Ishikawa (cell line): Measurements from ENCODE around the gene VEPH1.

Experiments used
- CEBPB ChIP-seq: IDR thresholded peaks from 2 replicates; pipeline ENCODE4 v1.6.1; 2012
- EGR1 ChIP-seq: IDR thresholded peaks from 2 replicates; pipeline ENCODE4 v1.6.1; 2012
- EP300 ChIP-seq: IDR thresholded peaks from 2 replicates; pipeline ENCODE4 v1.6.1; 2012; ENCODE audit warnings: borderline replicate concordance
- MAX ChIP-seq: IDR thresholded peaks from 2 replicates; pipeline ENCODE4 v1.6.1; 2012
- RAD21 ChIP-seq: IDR thresholded peaks from 2 replicates; pipeline ENCODE4 v1.6.1; 2012; ENCODE audit warnings: low read depth
- TCF12 ChIP-seq: IDR thresholded peaks from 2 replicates; pipeline ENCODE4 v1.6.1; 2012; ENCODE audit warnings: low read depth
- YY1 ChIP-seq: IDR thresholded peaks from 2 replicates; pipeline ENCODE4 v1.6.1; 2012; ENCODE audit warnings: low read depth

GRCh38 chr3:157508461-157508860 is 5.2 kb upstream of the VEPH1 start:
- no peak for TF ChIP-seq CEBPB
- no peak for TF ChIP-seq MAX
- TF ChIP-seq TCF12 = no peak
- no peak for TF ChIP-seq EGR1
- TF ChIP-seq EP300 = no peak
- no peak for TF ChIP-seq YY1
- no peak for TF ChIP-seq RAD21
